ENCODE data around the gene PCGF5. TPM values are rescaled to one million over a fixed set of nuclear protein-coding genes. Genes with fewer than 3 reads are reported as not detected.
"Not testable (repeated sequence)": the region's sequence is repeated elsewhere in the genome, so short reads cannot be mapped to it uniquely, and the experiment has no call there.

The PCGF5 gene
- total RNA-seq, 2 experiments from 2014 or later: 46.2 to 46.7 TPM

GRCh38 chr10:91309711-91310110 lies 89.2 kb downstream of the PCGF5 start:
- CTCF ChIA-PET: interaction anchor here (6.5 kb wide), 1 partner anchor 11 kb away, joined by 43 read pairs; no protein-coding TSS in a partner anchor
- Mint-ChIP-seq H3K4me3 (no peak overlapping the region), H3K4me1 (ENCODE audit: low read depth) (no peaks in the 10 kb centered on the region), H3K9me3 (ENCODE audit: insufficient read depth) (no peaks in the 10 kb centered on the region), H3K36me3 (ENCODE audit: low read depth) (no peaks in the 10 kb centered on the region), H3K27me3 (ENCODE audit: low read depth) (peaks cover 14% of the 10 kb centered on the region), H3K27ac (no peak overlapping the region)
- DNase-seq (no peak), ATAC-seq (no peak)
- POLR2A ChIA-PET: no interaction called here

- Mint-ChIP-seq H3K4me1 (ENCODE audit: low read depth) (no peaks in the 10 kb centered on the region), H3K36me3 (ENCODE audit: low read depth) (no peaks in the 10 kb centered on the region), H3K9me3 (ENCODE audit: insufficient read depth) (no peaks in the 10 kb centered on the region), H3K27ac (no peak overlapping the region), H3K4me3 (no peak overlapping the region), H3K27me3 (ENCODE audit: low read depth) (peaks cover 14% of the 10 kb centered on the region)
- no peak for DNase-seq
- ATAC-seq: no peak
- ChIA-PET CTCF (interaction anchor here (6.5 kb wide), 1 partner anchor 13 kb away, joined by 43 read pairs; no protein-coding TSS in a partner anchor), POLR2A (no interaction called here)
Observed at GRCh38 chr10:91311601-91312381, 91.3 kb downstream of the PCGF5 start.

- POLR2A ChIA-PET: no interaction called here
- no peak overlapping the region for H3K27ac Mint-ChIP-seq
- CTCF ChIA-PET: interaction anchor here (6.5 kb wide), 1 partner anchor 14 kb away, joined by 43 read pairs; no protein-coding TSS in a partner anchor
- H3K4me1 Mint-ChIP-seq (ENCODE audit: low read depth): no peaks in the 10 kb centered on the region
- H3K36me3 Mint-ChIP-seq (ENCODE audit: low read depth): no peaks in the 10 kb centered on the region
- no peaks in the 10 kb centered on the region for H3K9me3 Mint-ChIP-seq (ENCODE audit: insufficient read depth)
- H3K4me3 Mint-ChIP-seq: no peak overlapping the region
- ATAC-seq (no peak), DNase-seq (no peak)
- H3K27me3 Mint-ChIP-seq (ENCODE audit: low read depth): peaks cover 14% of the 10 kb centered on the region
Observed at GRCh38 chr10:91312382-91312733, 91.9 kb downstream of the PCGF5 start.

GRCh38 chr10:91313796-91314485 lies 93.5 kb downstream of the PCGF5 start:
- POLR2A ChIA-PET: no interaction called here
- peaks cover 15% of the 10 kb centered on the region for H3K27me3 Mint-ChIP-seq (ENCODE audit: low read depth)
- H3K36me3 Mint-ChIP-seq (ENCODE audit: low read depth): no peaks in the 10 kb centered on the region
- CTCF ChIA-PET: no interaction called here
- DNase-seq (no peak), ATAC-seq (no peak)
- no peak overlapping the region for H3K27ac Mint-ChIP-seq
- no peaks in the 10 kb centered on the region for H3K9me3 Mint-ChIP-seq (ENCODE audit: insufficient read depth)
- no peak overlapping the region for H3K4me3 Mint-ChIP-seq
- H3K4me1 Mint-ChIP-seq (ENCODE audit: low read depth): no peaks in the 10 kb centered on the region

- no peaks in the 10 kb centered on the region for H3K9me3 Mint-ChIP-seq (ENCODE audit: insufficient read depth)
- peaks cover 8% of the 10 kb centered on the region for H3K27me3 Mint-ChIP-seq (ENCODE audit: low read depth)
- H3K36me3 Mint-ChIP-seq (ENCODE audit: low read depth): no peaks in the 10 kb centered on the region
- no peak overlapping the region for H3K4me3 Mint-ChIP-seq
- CTCF ChIA-PET: interaction anchor here (2.9 kb wide), 1 partner anchor 18 kb away, joined by 17 read pairs; no protein-coding TSS in a partner anchor
- POLR2A ChIA-PET: no interaction called here
- DNase-seq: no peak
- no peaks in the 10 kb centered on the region for H3K4me1 Mint-ChIP-seq (ENCODE audit: low read depth)
- H3K27ac Mint-ChIP-seq: no peak overlapping the region
- no peak for ATAC-seq
Observed at GRCh38 chr10:91316486-91316885, 96.0 kb downstream of the PCGF5 start.

GRCh38 chr10:91317541-91317940 lies 97.1 kb downstream of the PCGF5 start:
- CTCF ChIA-PET: no interaction called here
- Mint-ChIP-seq H3K4me1 (ENCODE audit: low read depth) (no peaks in the 10 kb centered on the region), H3K4me3 (no peak overlapping the region), H3K36me3 (ENCODE audit: low read depth) (no peaks in the 10 kb centered on the region), H3K9me3 (ENCODE audit: insufficient read depth) (no peaks in the 10 kb centered on the region), H3K27me3 (ENCODE audit: low read depth) (peaks cover 5% of the 10 kb centered on the region), H3K27ac (no peak overlapping the region)
- POLR2A ChIA-PET: no interaction called here
- DNase-seq: no peak
- ATAC-seq: no peak

GRCh38 chr10:91319336-91319735 lies 98.9 kb downstream of the PCGF5 start:
- H3K36me3 Mint-ChIP-seq (ENCODE audit: low read depth): no peaks in the 10 kb centered on the region
- ChIA-PET POLR2A (no interaction called here), CTCF (no interaction called here)
- peaks cover 3% of the 10 kb centered on the region for H3K27me3 Mint-ChIP-seq (ENCODE audit: low read depth)
- H3K9me3 Mint-ChIP-seq (ENCODE audit: insufficient read depth): no peaks in the 10 kb centered on the region
- no peak overlapping the region for H3K4me3 Mint-ChIP-seq
- no peak for DNase-seq
- ATAC-seq: no peak
- H3K27ac Mint-ChIP-seq: no peak overlapping the region
- H3K4me1 Mint-ChIP-seq (ENCODE audit: low read depth): no peaks in the 10 kb centered on the region

- H3K27ac Mint-ChIP-seq; POLR2A ChIA-PET; DNase-seq; H3K36me3 Mint-ChIP-seq (ENCODE audit: low read depth); CTCF ChIA-PET; H3K4me3 Mint-ChIP-seq; H3K9me3 Mint-ChIP-seq (ENCODE audit: insufficient read depth); H3K4me1 Mint-ChIP-seq (ENCODE audit: low read depth); H3K27me3 Mint-ChIP-seq (ENCODE audit: low read depth); ATAC-seq: not testable (repeated sequence)
Observed at GRCh38 chr10:91323293-91323905, 102.9 kb downstream of the PCGF5 start.

GRCh38 chr10:91328320-91328984 lies 108.0 kb downstream of the PCGF5 start:
- Mint-ChIP-seq H3K4me1 (ENCODE audit: low read depth) (no peaks in the 10 kb centered on the region), H3K27me3 (ENCODE audit: low read depth) (peaks cover 11% of the 10 kb centered on the region), H3K9me3 (ENCODE audit: insufficient read depth) (peaks cover 9% of the 10 kb centered on the region), H3K27ac (no peak overlapping the region), H3K36me3 (ENCODE audit: low read depth) (no peaks in the 10 kb centered on the region), H3K4me3 (no peak overlapping the region)
- ATAC-seq: no peak
- POLR2A ChIA-PET: no interaction called here
- DNase-seq: no peak
- CTCF ChIA-PET: interaction anchor here (1.3 kb wide), 1 partner anchor 30 kb away, joined by 3 read pairs; no protein-coding TSS in a partner anchor

Other genes with a start within 250 kb of the PCGF5 start
- 1 to 10 TPM; 1.4 to 2.0 TPM for gene HECTD2, start 189.7 kb downstream of the PCGF5 start, total RNA-seq

Data from activated CD8-positive, alpha-beta T cell treated with anti-CD3 and anti-CD28 coated beads, Interleukin-2, amount 10 ng/mL, durations not matched to agents 7 days and 5 days (primary cell).